ENCODE measurements around the gene ADGRA3.

DNA sequence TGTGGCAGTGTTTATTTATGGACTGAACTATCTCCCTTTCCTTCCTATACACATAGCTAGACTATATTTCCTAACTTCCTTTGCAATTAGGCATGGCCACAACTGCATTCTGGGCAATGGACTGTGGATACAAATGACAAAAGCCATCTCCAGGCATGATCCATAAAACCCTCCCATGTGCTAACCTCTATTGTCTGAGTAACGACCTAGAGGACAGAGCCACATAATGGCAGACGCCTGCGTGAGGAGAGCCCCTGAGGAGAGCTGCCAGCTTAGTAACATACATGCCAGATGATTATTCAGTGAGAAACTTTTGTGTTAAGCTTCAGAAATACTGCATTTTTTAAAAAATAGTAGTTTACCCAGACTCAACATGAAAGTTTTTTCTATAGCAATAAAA lies 142.9 kb downstream of the ADGRA3 start:
- TF ChIP-seq, protein P1, sequence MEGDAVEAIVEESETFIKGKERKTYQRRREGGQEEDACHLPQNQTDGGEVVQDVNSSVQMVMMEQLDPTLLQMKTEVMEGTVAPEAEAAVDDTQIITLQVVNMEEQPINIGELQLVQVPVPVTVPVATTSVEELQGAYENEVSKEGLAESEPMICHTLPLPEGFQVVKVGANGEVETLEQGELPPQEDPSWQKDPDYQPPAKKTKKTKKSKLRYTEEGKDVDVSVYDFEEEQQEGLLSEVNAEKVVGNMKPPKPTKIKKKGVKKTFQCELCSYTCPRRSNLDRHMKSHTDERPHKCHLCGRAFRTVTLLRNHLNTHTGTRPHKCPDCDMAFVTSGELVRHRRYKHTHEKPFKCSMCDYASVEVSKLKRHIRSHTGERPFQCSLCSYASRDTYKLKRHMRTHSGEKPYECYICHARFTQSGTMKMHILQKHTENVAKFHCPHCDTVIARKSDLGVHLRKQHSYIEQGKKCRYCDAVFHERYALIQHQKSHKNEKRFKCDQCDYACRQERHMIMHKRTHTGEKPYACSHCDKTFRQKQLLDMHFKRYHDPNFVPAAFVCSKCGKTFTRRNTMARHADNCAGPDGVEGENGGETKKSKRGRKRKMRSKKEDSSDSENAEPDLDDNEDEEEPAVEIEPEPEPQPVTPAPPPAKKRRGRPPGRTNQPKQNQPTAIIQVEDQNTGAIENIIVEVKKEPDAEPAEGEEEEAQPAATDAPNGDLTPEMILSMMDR (conservative IDR thresholded peaks at IDR 0.05; ENCODE audit: low read depth in 2 of 2), result no peak
- TF ChIP-seq EZH2 (IDR thresholded peaks at IDR 0.05; ENCODE audit: low read depth, unreplicated experiment) (no peak), EZH2phosphoT487 (IDR thresholded peaks at IDR 0.05; ENCODE audit: unreplicated experiment) (no peak), POLR2AphosphoS5 (IDR thresholded peaks at IDR 0.05; ENCODE audit: low read depth) (no peak), ZNF331 (CRISPR knock-in tag; IDR thresholded peaks at IDR 0.05; ENCODE audit: low read depth) (no peak), STAT1 (IDR thresholded peaks at IDR 0.05; ENCODE audit: unreplicated experiment) (no peak)
- TF ChIP-seq, protein P2, sequence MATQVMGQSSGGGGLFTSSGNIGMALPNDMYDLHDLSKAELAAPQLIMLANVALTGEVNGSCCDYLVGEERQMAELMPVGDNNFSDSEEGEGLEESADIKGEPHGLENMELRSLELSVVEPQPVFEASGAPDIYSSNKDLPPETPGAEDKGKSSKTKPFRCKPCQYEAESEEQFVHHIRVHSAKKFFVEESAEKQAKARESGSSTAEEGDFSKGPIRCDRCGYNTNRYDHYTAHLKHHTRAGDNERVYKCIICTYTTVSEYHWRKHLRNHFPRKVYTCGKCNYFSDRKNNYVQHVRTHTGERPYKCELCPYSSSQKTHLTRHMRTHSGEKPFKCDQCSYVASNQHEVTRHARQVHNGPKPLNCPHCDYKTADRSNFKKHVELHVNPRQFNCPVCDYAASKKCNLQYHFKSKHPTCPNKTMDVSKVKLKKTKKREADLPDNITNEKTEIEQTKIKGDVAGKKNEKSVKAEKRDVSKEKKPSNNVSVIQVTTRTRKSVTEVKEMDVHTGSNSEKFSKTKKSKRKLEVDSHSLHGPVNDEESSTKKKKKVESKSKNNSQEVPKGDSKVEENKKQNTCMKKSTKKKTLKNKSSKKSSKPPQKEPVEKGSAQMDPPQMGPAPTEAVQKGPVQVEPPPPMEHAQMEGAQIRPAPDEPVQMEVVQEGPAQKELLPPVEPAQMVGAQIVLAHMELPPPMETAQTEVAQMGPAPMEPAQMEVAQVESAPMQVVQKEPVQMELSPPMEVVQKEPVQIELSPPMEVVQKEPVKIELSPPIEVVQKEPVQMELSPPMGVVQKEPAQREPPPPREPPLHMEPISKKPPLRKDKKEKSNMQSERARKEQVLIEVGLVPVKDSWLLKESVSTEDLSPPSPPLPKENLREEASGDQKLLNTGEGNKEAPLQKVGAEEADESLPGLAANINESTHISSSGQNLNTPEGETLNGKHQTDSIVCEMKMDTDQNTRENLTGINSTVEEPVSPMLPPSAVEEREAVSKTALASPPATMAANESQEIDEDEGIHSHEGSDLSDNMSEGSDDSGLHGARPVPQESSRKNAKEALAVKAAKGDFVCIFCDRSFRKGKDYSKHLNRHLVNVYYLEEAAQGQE (IDR thresholded peaks at IDR 0.05; ENCODE audit: unreplicated experiment), result no peak

Data from GM23338 (cell line).